Measurements from ENCODE around the gene THSD8.
"Not testable (repeated sequence)": the region's sequence is repeated elsewhere in the genome, so short reads cannot be mapped to it uniquely, and the experiment has no call there.

THSD8 gene

GRCh38 chr19:12793290-12794195, 8.3 kb upstream of the THSD8 start:
- DNase-seq: peak; percentile 90

DNA sequence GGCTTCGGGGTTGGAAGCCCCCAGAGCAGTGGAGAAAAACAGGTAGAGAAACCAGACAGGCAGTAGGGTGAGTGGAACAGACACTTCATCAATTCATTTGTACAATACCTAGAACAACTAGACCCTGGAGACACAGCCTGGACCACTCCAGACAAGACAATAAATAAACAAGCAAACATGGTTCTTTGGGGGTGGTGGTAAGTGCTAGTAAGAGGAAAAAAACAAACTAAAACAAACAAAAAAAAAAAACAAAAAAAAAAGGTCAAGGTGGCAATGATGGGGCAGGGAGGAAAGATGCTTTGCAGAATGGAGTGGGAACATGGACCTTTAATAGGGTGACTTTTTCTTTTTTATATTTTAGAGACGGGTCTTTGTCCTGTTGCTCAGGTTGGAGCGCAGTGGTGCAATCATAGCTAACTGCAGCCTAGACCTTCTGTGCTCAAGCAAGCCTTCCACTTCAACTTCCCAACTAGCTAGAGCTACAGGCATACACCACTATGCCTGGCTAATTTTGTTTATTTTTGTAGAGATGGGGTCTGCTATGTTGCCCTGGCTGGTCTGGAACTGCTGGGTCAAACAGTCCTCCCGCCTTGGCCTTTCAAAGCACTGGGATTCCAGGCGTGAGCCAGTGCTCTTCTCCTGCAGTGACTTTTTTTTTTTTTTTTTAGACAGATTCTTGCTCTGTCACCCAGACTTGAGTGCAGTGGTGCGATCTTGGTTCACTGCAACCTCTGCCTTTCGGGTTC, 7.5 kb upstream of the THSD8 start:
- DNase-seq: no peak

GRCh38 chr19:12794971-12795381, 6.9 kb upstream of the THSD8 start:
- no peak for DNase-seq

DNA sequence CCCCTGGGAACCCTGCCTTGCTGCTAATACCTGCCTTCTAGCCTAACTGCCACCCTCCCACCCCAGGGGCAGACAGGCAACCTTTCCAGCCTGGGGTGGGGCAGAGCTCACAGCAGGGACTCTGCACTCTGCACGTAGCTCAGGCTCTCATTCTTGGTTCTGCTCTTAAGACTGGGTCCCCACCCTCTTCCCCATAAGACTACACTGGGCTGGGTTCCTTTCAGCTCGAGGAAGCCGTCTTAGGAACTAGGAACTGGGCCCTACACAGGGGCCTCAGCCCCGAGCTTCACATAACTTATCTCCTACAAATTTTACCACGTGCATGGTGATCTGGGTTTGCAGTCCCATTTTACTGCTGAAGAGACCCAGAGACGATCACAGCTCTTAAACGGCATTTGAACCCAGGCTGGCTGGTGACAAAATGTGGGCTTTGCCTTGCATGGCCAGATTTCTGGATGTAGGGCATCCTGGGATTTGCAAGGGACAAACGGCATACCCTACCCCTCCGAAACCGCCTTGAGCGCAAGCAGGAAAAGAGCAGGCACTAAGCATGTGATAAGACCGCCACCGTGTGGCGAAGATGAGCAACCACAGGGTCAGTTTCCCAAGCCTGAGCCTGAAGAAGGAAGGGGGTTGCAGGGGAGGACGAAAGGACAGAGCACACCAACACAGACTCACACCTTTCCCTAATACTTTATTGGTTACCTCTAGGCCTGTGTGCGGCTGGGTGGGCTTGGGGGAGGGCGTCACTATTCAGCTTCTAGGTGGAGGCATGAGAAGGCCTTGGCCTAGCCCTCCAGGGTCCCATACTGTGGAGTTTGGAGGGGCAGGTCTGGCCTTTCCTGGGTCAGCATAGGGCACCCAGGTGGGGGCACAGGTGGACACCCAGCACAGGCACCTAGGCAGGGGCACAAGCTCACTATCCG, 5.5 kb upstream of the THSD8 start:
- DNase-seq: peak; percentile 61

DNA sequence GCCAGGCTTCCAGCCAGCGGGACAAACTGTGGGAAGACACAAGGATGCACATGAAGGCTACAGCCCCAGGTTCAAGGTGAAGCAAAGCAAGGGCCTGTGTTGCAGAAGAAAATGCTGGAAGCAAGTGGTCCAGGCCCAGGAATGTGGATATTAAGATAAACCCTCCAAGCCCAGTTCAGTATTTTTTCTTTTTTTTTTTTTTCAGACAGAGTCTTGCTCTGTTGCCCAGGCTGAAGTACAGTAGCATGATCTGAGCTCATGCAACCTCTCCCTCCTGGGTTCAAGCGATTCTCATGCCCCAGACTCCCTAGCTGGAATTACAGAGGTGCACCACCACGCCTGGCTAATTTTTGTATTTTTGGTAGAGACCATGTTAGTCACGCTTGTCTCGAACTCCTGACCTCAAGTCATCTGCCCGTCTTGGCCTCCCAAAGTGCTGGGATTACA, 4.7 kb upstream of the THSD8 start:
- no peak for DNase-seq

DNA sequence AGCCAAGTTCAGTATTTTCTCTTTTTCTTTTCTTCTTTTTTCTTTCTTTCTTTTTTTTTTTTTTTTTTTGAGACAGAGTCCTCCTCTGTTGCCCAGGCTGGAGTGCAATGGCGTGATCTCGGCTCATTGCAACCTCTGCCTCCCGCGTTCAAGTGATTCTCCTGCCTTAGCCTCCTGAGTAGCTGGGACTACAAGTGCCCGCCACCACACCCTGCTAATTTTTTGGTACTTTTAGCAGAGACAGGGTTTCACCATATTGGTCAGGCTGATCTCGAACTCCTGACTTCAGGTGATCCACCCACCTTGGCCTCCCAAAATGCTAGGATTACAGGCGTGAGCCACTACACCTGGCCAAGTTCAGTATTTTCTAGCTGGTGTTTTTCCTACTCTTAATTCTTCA, 4.3 kb upstream of the THSD8 start:
- DNase-seq: not testable (repeated sequence)

- no peak for DNase-seq
These were observed 2.0 kb upstream of the THSD8 start for GRCh38 chr19:12799742-12800465.

DNA sequence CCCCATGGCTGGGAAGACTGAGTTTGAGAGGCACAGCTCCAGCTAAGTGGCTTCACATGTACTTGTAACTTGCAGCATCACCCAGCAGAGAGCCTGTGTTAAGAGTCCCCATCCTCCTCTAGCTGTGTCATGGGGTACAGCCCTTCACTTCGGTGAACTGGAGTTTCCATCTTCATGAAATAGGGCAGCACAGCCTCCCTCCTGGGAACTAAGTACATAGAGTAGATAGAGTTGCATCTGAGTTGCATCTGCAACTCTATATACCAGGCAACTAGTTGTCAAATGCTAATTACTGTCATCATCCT, 1.5 kb upstream of the THSD8 start:
- no peak for DNase-seq

- DNase-seq: no peak
These were observed 875 bp upstream of the THSD8 start for GRCh38 chr19:12800923-12801465.

- no peak for DNase-seq
These were observed 618 bp downstream of the THSD8 start for GRCh38 chr19:12802267-12803106.

DNA sequence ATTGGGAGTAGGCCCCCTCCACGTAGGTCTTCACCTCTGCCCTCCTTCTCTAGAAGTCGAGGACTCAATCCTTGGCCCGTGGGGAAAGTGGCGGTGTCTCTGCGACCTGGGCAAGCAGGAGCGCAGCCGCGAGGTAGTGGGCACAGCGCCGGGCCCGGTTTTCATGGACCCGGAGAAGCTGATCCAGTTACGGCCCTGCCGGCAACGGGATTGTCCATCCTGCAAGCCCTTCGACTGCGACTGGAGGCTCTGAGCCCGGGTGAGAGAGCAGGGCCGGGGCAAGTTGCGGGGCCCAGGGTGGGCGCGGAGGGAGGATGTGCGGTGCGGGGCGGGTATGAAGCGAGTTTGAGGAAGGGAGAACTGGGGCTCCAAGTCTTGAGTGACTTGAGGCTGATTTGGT, 2.2 kb downstream of the THSD8 start:
- no peak for DNase-seq

GRCh38 chr19:12806242-12807081, 4.6 kb downstream of the THSD8 start, which contains the start of gene RNASEH2A:
TSS of gene RNASEH2A (plus strand) at chr19:12806584. CDS start at chr19:12806674, 90 bp downstream.
- peak; percentile 86 for DNase-seq

GRCh38 chr19:12815088-12815487, 13.2 kb downstream of the THSD8 start:
- no peak for DNase-seq

DNA sequence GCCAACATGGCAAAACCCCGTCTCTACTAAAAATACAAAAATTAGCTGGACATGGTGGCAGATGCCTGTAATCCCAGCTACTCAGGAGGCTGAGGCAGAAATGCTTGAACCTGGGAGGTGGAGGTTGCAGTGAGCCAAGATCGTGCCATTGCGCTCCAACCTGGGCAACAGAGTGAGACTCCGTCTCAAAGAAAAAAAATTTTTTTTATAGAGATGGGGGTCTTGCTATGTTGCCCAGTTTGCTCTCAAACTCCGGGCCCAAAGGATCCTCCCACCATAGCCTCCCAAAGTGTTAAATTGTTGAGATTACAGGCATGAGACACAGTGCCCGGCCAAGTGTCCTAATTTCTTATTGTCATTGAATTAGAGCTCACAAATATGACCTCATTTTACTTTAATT, 15.3 kb downstream of the THSD8 start:
- DNase-seq: not testable (repeated sequence)

- not testable (repeated sequence) for DNase-seq
These were observed 15.9 kb downstream of the THSD8 start for GRCh38 chr19:12817810-12818209.

GRCh38 chr19:12821761-12822160, 19.9 kb downstream of the THSD8 start:
- DNase-seq: no peak

- DNase-seq: no peak
These were observed 23.6 kb downstream of the THSD8 start for GRCh38 chr19:12825254-12826131.

GRCh38 chr19:12828494-12828893, 26.6 kb downstream of the THSD8 start:
- peak; percentile 42 for DNase-seq

DNA sequence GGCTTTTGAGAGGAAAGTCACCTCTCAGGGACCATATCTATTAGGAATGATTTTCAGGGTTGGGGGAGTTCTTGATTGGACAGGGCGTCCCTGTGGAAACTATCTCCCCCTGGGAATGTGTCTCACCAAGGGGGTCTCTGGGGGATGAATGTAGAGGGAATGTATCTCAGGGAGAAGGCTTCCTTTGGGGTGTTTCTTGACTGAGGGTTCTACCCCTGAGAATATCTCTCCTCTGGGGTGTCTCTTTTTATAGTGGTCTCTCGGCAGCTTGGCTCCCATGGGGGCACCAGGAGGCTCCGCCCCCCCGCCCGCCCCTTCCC, 31.5 kb downstream of the THSD8 start:
- DNase-seq: no peak

Measured in NCI-H774 (cell line).